ENCODE results near the gene COPS6.

DNA sequence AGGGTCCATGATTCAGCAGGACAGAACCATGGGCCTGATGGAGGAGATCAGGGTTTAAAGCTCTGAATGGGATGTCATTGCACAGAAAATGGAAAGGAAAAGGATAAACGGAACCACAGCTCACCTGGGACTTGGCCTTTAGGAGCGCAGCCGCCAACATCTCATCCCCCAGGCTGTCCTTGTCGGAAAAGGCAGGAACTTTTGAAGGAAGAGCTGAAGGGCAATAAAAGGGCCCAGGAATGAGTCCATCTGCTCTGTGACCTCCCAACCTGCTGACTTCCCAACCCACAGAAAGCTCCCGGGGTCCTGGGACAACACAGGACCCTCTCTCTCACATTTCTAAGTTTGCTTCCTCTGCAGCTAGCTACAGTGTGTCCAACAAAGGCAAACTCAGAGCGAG, 13.4 kb upstream of the COPS6 start:
- TF ChIP-seq SPI1 (IDR thresholded peaks at IDR 0.05; ENCODE audit: low read depth, low read length) = no peak
- TF ChIP-seq POLR2AphosphoS5 (IDR thresholded peaks at IDR 0.05; ENCODE audit: low read depth, low read length) = no peak
- no peak for TF ChIP-seq TAF1 (IDR thresholded peaks at IDR 0.05; ENCODE audit: low read depth, low read length)
- no peak for TF ChIP-seq POLR2A (IDR thresholded peaks at IDR 0.05; ENCODE audit: low read depth, low read length)
